Natural killer cell (primary cell): ENCODE measurements around the gene TMEM178A. TPM values are rescaled to one million over a fixed set of nuclear protein-coding genes. Genes with fewer than 3 reads are reported as not detected.

Experiments
- ATAC-seq, 3 donors: fragments of 150-1000 bp in 2 of 3; fragments of 200-7000 bp in 1 of 3; cut with Tn5 transposase; 1 replicate in 1 of 3; 2 replicates in 2 of 3; pipeline ENCODE4 v1.10.0; 2021; ENCODE audit warnings: mild to moderate bottlenecking in 2 of 3, moderate library complexity in 2 of 3
- DNase-seq, 2 donors: peaks; one replicate each; pipeline versions ENCODE4 v3.0.0 to v3.0.0-alpha.2; 2013 to 2021; ENCODE audit warnings: mixed read lengths in 1 of 2
- H3K27ac ChIP-seq: one replicate; pipeline ENCODE4 v1.5.1; 2013; ENCODE audit warnings: mild to moderate bottlenecking, low read length
- H3K27me3 ChIP-seq: one replicate; pipeline ENCODE4 v1.6.1; 2013; ENCODE audit warnings: low read length; ENCODE audit not compliant: control insufficient read depth, insufficient read depth
- H3K36me3 ChIP-seq: one replicate; pipeline ENCODE4 v1.6.1; 2013; ENCODE audit warnings: low read length; ENCODE audit not compliant: control insufficient read depth, insufficient read depth
- H3K4me1 ChIP-seq: one replicate; pipeline ENCODE4 v1.6.1; 2013; ENCODE audit warnings: low read length; ENCODE audit not compliant: control insufficient read depth, insufficient read depth
- H3K4me3 ChIP-seq: one replicate; pipeline ENCODE4 v1.5.1; 2013; ENCODE audit warnings: low read length
- H3K9me3 ChIP-seq: one replicate; pipeline ENCODE4 v1.6.1; 2013; ENCODE audit warnings: low read length; ENCODE audit not compliant: control insufficient read depth, insufficient read depth
- H3K27ac Mint-ChIP-seq, 2 donors: one replicate each; pipeline ENCODE4 v1.8.0; 2022; ENCODE audit warnings: mild to moderate bottlenecking in 2 of 2, mixed read lengths in 2 of 2, moderate library complexity in 1 of 2
- H3K27me3 Mint-ChIP-seq, 2 donors: one replicate each; pipeline ENCODE4 v1.8.0; 2022; ENCODE audit warnings: low read depth in 2 of 2, mixed read lengths in 2 of 2
- H3K36me3 Mint-ChIP-seq: one replicate; pipeline ENCODE4 v1.8.0; 2022; ENCODE audit warnings: mixed read lengths
- H3K4me1 Mint-ChIP-seq, 2 donors: one replicate each; pipeline ENCODE4 v1.8.0; 2022; ENCODE audit warnings: mixed read lengths in 2 of 2
- H3K4me3 Mint-ChIP-seq: one replicate; pipeline ENCODE4 v1.8.0; 2022; ENCODE audit warnings: mild to moderate bottlenecking, moderate library complexity, mixed read lengths
- H3K9me3 Mint-ChIP-seq, 2 donors: one replicate each; pipeline ENCODE4 v1.8.0; 2022; ENCODE audit warnings: mixed read lengths in 2 of 2
- WGBS: methylation state at CpG from one replicate; pipeline ENCODE4 v1.1.7; 2013; ENCODE audit warnings: missing lambda C conversion rate; ENCODE audit not compliant: insufficient coverage; 5-methylcytosine and 5-hydroxymethylcytosine counted together
- intact Hi-C: fragments of 100-400 bp; cut with micrococcal nuclease; formaldehyde crosslinking; loops from one replicate; pipeline ENCODE4 v1.14.2; 2022
- total RNA-seq, 4 donors: library from RNA; stranded (reverse); fragments of 120-200 nt in 1 of 4; gene quantifications; one replicate each; pipeline versions ENCODE4 v1.2.3 to v1.2.4, GENCODE V29; 2013 to 2022
- TF ChIP-seq, protein P1 (sequence below): fragments of 200-600 bp; IDR thresholded peaks from one replicate; pipeline ENCODE4 v1.8.0; 2022; ENCODE audit warnings: antibody characterized with exemption

Gene TMEM178A
- total RNA-seq, 3 donors from 2014 or later (not counting 1 experiment from before 2014, with no cell fraction given): 0.21 TPM; not detected in 2

DNA sequence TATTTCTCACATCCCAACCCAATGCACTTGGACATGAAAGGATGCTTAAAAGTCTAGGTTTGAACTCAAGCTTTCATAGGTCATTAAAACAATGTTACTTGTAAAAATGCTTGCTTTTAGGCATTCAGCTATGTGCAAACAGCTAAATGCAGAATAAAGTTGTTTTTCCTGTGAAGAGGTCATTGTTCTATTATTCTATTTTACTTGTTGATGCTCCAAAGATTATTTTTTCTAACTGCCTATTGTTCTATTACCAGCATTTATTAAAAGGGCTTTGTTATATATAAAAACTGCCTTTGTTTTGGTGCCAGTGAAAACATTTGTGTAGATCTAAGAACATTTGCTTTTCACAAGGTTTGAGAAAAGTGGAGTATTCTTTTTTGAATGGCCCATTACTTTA, 49.4 kb downstream of the TMEM178A start:
- no peak for DNase-seq
- no peaks in the 10 kb centered on the region for H3K9me3 ChIP-seq
- no peaks in the 10 kb centered on the region for H3K4me1 Mint-ChIP-seq
- TF ChIP-seq, protein P1, sequence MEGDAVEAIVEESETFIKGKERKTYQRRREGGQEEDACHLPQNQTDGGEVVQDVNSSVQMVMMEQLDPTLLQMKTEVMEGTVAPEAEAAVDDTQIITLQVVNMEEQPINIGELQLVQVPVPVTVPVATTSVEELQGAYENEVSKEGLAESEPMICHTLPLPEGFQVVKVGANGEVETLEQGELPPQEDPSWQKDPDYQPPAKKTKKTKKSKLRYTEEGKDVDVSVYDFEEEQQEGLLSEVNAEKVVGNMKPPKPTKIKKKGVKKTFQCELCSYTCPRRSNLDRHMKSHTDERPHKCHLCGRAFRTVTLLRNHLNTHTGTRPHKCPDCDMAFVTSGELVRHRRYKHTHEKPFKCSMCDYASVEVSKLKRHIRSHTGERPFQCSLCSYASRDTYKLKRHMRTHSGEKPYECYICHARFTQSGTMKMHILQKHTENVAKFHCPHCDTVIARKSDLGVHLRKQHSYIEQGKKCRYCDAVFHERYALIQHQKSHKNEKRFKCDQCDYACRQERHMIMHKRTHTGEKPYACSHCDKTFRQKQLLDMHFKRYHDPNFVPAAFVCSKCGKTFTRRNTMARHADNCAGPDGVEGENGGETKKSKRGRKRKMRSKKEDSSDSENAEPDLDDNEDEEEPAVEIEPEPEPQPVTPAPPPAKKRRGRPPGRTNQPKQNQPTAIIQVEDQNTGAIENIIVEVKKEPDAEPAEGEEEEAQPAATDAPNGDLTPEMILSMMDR: no peak
- no peaks in the 10 kb centered on the region for H3K27me3 ChIP-seq
- intact Hi-C loops: no loop called here
- H3K4me3 ChIP-seq: no peak overlapping the region
- H3K36me3 ChIP-seq: no peaks in the 10 kb centered on the region
- H3K27ac ChIP-seq: no peak overlapping the region
- no peaks in the 10 kb centered on the region for H3K36me3 Mint-ChIP-seq
- H3K27ac Mint-ChIP-seq: no peak overlapping the region
- peaks cover 5 to 29% of the 10 kb centered on the region in 2 donors for H3K27me3 Mint-ChIP-seq
- no peak for ATAC-seq
- no peaks in the 10 kb centered on the region for H3K4me1 ChIP-seq
- H3K4me3 Mint-ChIP-seq: no peak overlapping the region
- no peaks in the 10 kb centered on the region for H3K9me3 Mint-ChIP-seq

DNA sequence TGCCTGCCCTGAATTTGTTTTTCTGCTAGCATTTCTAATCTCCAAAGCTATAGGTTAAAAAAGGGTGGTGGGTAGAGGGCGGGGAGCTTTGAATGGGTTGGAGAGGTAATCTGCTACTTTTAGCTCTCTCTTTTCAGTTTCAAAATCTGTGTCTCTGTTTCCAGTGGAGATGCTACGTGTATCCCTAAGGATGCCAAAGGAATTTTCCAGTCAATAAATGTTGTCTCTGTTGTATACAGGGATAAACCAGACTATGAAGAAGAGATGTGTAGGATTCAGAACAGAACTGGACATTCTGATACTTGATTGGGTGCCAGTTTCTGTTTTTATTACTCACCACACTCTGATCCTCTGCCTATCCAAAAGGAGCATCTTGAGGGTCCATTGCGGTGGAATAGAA, 50.1 kb downstream of the TMEM178A start:
- H3K27me3 Mint-ChIP-seq: peaks cover 8 to 29% of the 10 kb centered on the region in 2 donors
- TF ChIP-seq, protein P1: no peak
- no peaks in the 10 kb centered on the region for H3K4me1 ChIP-seq
- no peak overlapping the region for H3K27ac ChIP-seq
- no peaks in the 10 kb centered on the region for H3K9me3 Mint-ChIP-seq
- H3K4me3 Mint-ChIP-seq: no peak overlapping the region
- no peak for ATAC-seq
- intact Hi-C loops: no loop called here
- H3K36me3 ChIP-seq: no peaks in the 10 kb centered on the region
- H3K27ac Mint-ChIP-seq: no peak overlapping the region
- H3K4me1 Mint-ChIP-seq: no peaks in the 10 kb centered on the region
- no peaks in the 10 kb centered on the region for H3K27me3 ChIP-seq
- H3K4me3 ChIP-seq: no peak overlapping the region
- 92% methylated on average over 2 of the region's 3 CpGs for WGBS
- no peaks in the 10 kb centered on the region for H3K36me3 Mint-ChIP-seq
- no peaks in the 10 kb centered on the region for H3K9me3 ChIP-seq
- no peak for DNase-seq

- 94% methylated on average over 12 of the region's 12 CpGs for WGBS
These were observed 51.4 kb downstream of the TMEM178A start for GRCh38 chr2:39717067-39717466.

GRCh38 chr2:39718483-39718882, 52.8 kb downstream of the TMEM178A start:
- intact Hi-C loops: no loop called here
- no peak overlapping the region for H3K27ac Mint-ChIP-seq
- no peaks in the 10 kb centered on the region for H3K36me3 ChIP-seq
- DNase-seq (no peak), ATAC-seq (no peak)
- TF ChIP-seq, protein P1: no peak
- no peak overlapping the region for H3K27ac ChIP-seq
- peaks cover 8 to 27% of the 10 kb centered on the region in 2 donors for H3K27me3 Mint-ChIP-seq
- H3K27me3 ChIP-seq: no peaks in the 10 kb centered on the region
- no peaks in the 10 kb centered on the region for H3K4me1 Mint-ChIP-seq
- no peaks in the 10 kb centered on the region for H3K9me3 Mint-ChIP-seq
- no peak overlapping the region for H3K4me3 Mint-ChIP-seq
- no peaks in the 10 kb centered on the region for H3K36me3 Mint-ChIP-seq
- WGBS: 90% methylated on average over 4 of the region's 9 CpGs
- H3K9me3 ChIP-seq: no peaks in the 10 kb centered on the region
- no peak overlapping the region for H3K4me3 ChIP-seq
- no peaks in the 10 kb centered on the region for H3K4me1 ChIP-seq

More at GRCh38 chr2:39717067-39717466, 51.4 kb downstream of the TMEM178A start:
- Histone ChIP-seq H3K4me1 (no peaks in the 10 kb centered on the region), H3K4me3 (no peak overlapping the region), H3K36me3 (no peaks in the 10 kb centered on the region), H3K27me3 (no peaks in the 10 kb centered on the region), H3K27ac (no peak overlapping the region), H3K9me3 (no peaks in the 10 kb centered on the region)
- no peak for DNase-seq
- Mint-ChIP-seq H3K27me3 (peaks cover 8 to 37% of the 10 kb centered on the region in 2 donors), H3K4me1 (no peaks in the 10 kb centered on the region), H3K9me3 (no peaks in the 10 kb centered on the region), H3K36me3 (no peaks in the 10 kb centered on the region), H3K4me3 (no peak overlapping the region), H3K27ac (no peak overlapping the region)
- intact Hi-C loops: no loop called here
- TF ChIP-seq, protein P1: no peak
- no peak for ATAC-seq
